HEK293T (cell line): Measurements from ENCODE around the gene INHBA.

Source experiments
- BHLHE40 ChIP-seq: fragments of 450-650 bp; IDR thresholded peaks from 2 replicates; pipeline ENCODE4 v1.6.1; 2016; ENCODE audit warnings: mild to moderate bottlenecking, moderate library complexity, borderline replicate concordance
- CTBP1 ChIP-seq: fragments of 450-650 bp; IDR thresholded peaks from 2 replicates; pipeline ENCODE4 v1.6.1; 2016; ENCODE audit warnings: borderline replicate concordance
- ELF4 ChIP-seq: fragments of 450-650 bp; IDR thresholded peaks from 2 replicates; pipeline ENCODE4 v1.6.1; 2017; ENCODE audit warnings: antibody characterized with exemption
- FOXA1 ChIP-seq: fragments of 450-650 bp; IDR thresholded peaks from 2 replicates; pipeline ENCODE4 v1.6.1; 2016; ENCODE audit warnings: mild to moderate bottlenecking
- FOXM1 ChIP-seq: fragments of 450-650 bp; IDR thresholded peaks from 2 replicates; pipeline ENCODE4 v1.6.1; 2017; ENCODE audit warnings: mild to moderate bottlenecking, borderline replicate concordance
- HDGF ChIP-seq: fragments of 450-650 bp; IDR thresholded peaks from 2 replicates; pipeline ENCODE4 v1.6.1; 2017; ENCODE audit warnings: antibody characterized with exemption, borderline replicate concordance
- L3MBTL2 ChIP-seq: fragments of 450-650 bp; conservative IDR thresholded peaks from 2 replicates; pipeline ENCODE4 v1.6.1; 2016; ENCODE audit warnings: mild to moderate bottlenecking
- NFRKB ChIP-seq: fragments of 450-650 bp; IDR thresholded peaks from 2 replicates; pipeline ENCODE4 v1.6.1; 2016; ENCODE audit warnings: mild to moderate bottlenecking, moderate library complexity
- TARDBP ChIP-seq: fragments of 450-650 bp; IDR thresholded peaks from 2 replicates; pipeline ENCODE4 v1.6.1; 2016
- ZNF384 ChIP-seq: fragments of 450-650 bp; IDR thresholded peaks from 2 replicates; pipeline ENCODE4 v1.6.1; 2016

DNA sequence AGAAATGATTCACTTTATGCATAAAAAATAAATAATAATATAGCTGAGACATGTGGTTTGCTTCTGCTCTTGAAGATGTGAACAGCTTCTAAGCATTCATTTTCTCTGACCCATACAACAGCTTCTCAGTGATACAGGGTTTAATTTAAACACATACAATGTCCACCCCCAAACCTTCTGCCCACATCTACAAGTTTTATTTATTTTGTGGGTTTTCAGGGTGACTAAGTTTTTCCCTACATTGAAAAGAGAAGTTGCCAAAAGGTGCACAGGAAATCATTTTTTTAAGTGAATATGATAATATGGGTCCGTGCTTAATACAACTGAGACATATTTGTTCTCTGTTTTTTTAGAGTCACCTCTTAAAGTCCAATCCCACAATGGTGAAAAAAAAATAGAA lies 17.2 kb downstream of the INHBA start:
- TF ChIP-seq ZNF384, result no peak
- TF ChIP-seq CTBP1, result no peak
- no peak for TF ChIP-seq TARDBP
- no peak for TF ChIP-seq L3MBTL2
- TF ChIP-seq FOXA1, result no peak
- TF ChIP-seq BHLHE40, result no peak
- no peak for TF ChIP-seq ELF4
- no peak for TF ChIP-seq FOXM1
- no peak for TF ChIP-seq NFRKB
- TF ChIP-seq HDGF, result no peak
